ENCODE results near the gene RBM47. TPM values are rescaled to one million over a fixed set of nuclear protein-coding genes. Genes with fewer than 3 reads are reported as not detected.

The RBM47 gene
- total RNA-seq, 1 donor from 2014 or later = 0.98 TPM

GRCh38 chr4:40669504-40669903 is 39.8 kb upstream of the RBM47 start:
- no peak for TF ChIP-seq CTCF (IDR thresholded peaks at IDR 0.05; ENCODE audit: partially characterized antibody, unreplicated experiment)
- no peak overlapping the region for H3K27ac Mint-ChIP-seq (ENCODE audit: unreplicated experiment)
- H3K4me3 Mint-ChIP-seq (ENCODE audit: unreplicated experiment) = no peak overlapping the region
- no peaks in the 10 kb centered on the region for H3K4me1 Mint-ChIP-seq (ENCODE audit: low read depth, unreplicated experiment)
- no peaks in the 10 kb centered on the region for H3K36me3 Mint-ChIP-seq (ENCODE audit: unreplicated experiment)
- H3K9me3 Mint-ChIP-seq (ENCODE audit: unreplicated experiment) = peaks cover 2% of the 10 kb centered on the region
- no peaks in the 10 kb centered on the region for H3K27me3 Mint-ChIP-seq (ENCODE audit: unreplicated experiment)
- no peak for DNase-seq

- H3K36me3 Mint-ChIP-seq (ENCODE audit: unreplicated experiment) = no peaks in the 10 kb centered on the region
- H3K27me3 Mint-ChIP-seq (ENCODE audit: unreplicated experiment) = no peaks in the 10 kb centered on the region
- TF ChIP-seq CTCF (IDR thresholded peaks at IDR 0.05; ENCODE audit: partially characterized antibody, unreplicated experiment) = no peak
- H3K4me3 Mint-ChIP-seq (ENCODE audit: unreplicated experiment) = no peak overlapping the region
- no peak overlapping the region for H3K27ac Mint-ChIP-seq (ENCODE audit: unreplicated experiment)
- H3K4me1 Mint-ChIP-seq (ENCODE audit: low read depth, unreplicated experiment) = no peaks in the 10 kb centered on the region
- H3K9me3 Mint-ChIP-seq (ENCODE audit: unreplicated experiment) = peaks cover 2% of the 10 kb centered on the region
- no peak for DNase-seq
Measured at GRCh38 chr4:40665842-40666241, 36.2 kb upstream of the RBM47 start.

GRCh38 chr4:40662962-40663604 is 33.4 kb upstream of the RBM47 start:
- peaks cover 2% of the 10 kb centered on the region for H3K9me3 Mint-ChIP-seq (ENCODE audit: unreplicated experiment)
- no peak overlapping the region for H3K4me3 Mint-ChIP-seq (ENCODE audit: unreplicated experiment)
- no peaks in the 10 kb centered on the region for H3K27me3 Mint-ChIP-seq (ENCODE audit: unreplicated experiment)

GRCh38 chr4:40661803-40662202 is 32.1 kb upstream of the RBM47 start:
- Mint-ChIP-seq H3K9me3 (ENCODE audit: unreplicated experiment) (no peaks in the 10 kb centered on the region), H3K4me3 (ENCODE audit: unreplicated experiment) (no peak overlapping the region), H3K36me3 (ENCODE audit: unreplicated experiment) (no peaks in the 10 kb centered on the region), H3K4me1 (ENCODE audit: low read depth, unreplicated experiment) (no peaks in the 10 kb centered on the region), H3K27me3 (ENCODE audit: unreplicated experiment) (no peaks in the 10 kb centered on the region), H3K27ac (ENCODE audit: unreplicated experiment) (no peak overlapping the region)
- no peak for TF ChIP-seq CTCF (IDR thresholded peaks at IDR 0.05; ENCODE audit: partially characterized antibody, unreplicated experiment)
- no peak for DNase-seq

More at GRCh38 chr4:40662962-40663604, 33.4 kb upstream of the RBM47 start:
- no peak overlapping the region for H3K27ac Mint-ChIP-seq (ENCODE audit: unreplicated experiment)
- no peak for DNase-seq
- H3K36me3 Mint-ChIP-seq (ENCODE audit: unreplicated experiment) = no peaks in the 10 kb centered on the region
- no peak for TF ChIP-seq CTCF (IDR thresholded peaks at IDR 0.05; ENCODE audit: partially characterized antibody, unreplicated experiment)
- no peaks in the 10 kb centered on the region for H3K4me1 Mint-ChIP-seq (ENCODE audit: low read depth, unreplicated experiment)

- no peaks in the 10 kb centered on the region for H3K4me1 Mint-ChIP-seq (ENCODE audit: low read depth, unreplicated experiment)
- H3K4me3 Mint-ChIP-seq (ENCODE audit: unreplicated experiment) = no peak overlapping the region
- no peak overlapping the region for H3K27ac Mint-ChIP-seq (ENCODE audit: unreplicated experiment)
- DNase-seq = no peak
- H3K27me3 Mint-ChIP-seq (ENCODE audit: unreplicated experiment) = no peaks in the 10 kb centered on the region
- H3K36me3 Mint-ChIP-seq (ENCODE audit: unreplicated experiment) = no peaks in the 10 kb centered on the region
- no peak for TF ChIP-seq CTCF (IDR thresholded peaks at IDR 0.05; ENCODE audit: partially characterized antibody, unreplicated experiment)
- no peaks in the 10 kb centered on the region for H3K9me3 Mint-ChIP-seq (ENCODE audit: unreplicated experiment)
Measured at GRCh38 chr4:40656201-40656863, 26.7 kb upstream of the RBM47 start.

Measured in glutamatergic neuron (in vitro differentiated cells).